Right lung (tissue), 10 donors: Measurements from ENCODE around the gene HIP1R. TPM values are rescaled to one million over a fixed set of nuclear protein-coding genes. Genes with fewer than 3 reads are reported as not detected.
A peak's percentile ranks its signal among the peaks of the same experiment; 100 is the strongest.
"Not testable (repeated sequence)": the region's sequence is repeated elsewhere in the genome, so short reads cannot be mapped to it uniquely, and the experiment has no call there.

Experiments used
- DNase-seq, 2 donors: peaks; one replicate each; pipeline ENCODE4 v3.0.0-alpha.2; 2013
- long read RNA-seq, 8 donors: transcript quantifications; one replicate each; lab custom pipeline, GENCODE V29; 2026
- polyA plus RNA-seq, 5 donors: library from polyadenylated mRNA; unstranded; fragments of 120-200 nt; gene quantifications; one replicate each; pipeline versions ENCODE4 v1.2.1 to v1.2.3, GENCODE V29; 2013; ENCODE audit warnings: inconsistent platforms in 1 of 5, low replicate concordance in 1 of 5; ENCODE audit not compliant: insufficient read length in 5 of 5, insufficient read depth in 1 of 5

HIP1R gene, protein sequence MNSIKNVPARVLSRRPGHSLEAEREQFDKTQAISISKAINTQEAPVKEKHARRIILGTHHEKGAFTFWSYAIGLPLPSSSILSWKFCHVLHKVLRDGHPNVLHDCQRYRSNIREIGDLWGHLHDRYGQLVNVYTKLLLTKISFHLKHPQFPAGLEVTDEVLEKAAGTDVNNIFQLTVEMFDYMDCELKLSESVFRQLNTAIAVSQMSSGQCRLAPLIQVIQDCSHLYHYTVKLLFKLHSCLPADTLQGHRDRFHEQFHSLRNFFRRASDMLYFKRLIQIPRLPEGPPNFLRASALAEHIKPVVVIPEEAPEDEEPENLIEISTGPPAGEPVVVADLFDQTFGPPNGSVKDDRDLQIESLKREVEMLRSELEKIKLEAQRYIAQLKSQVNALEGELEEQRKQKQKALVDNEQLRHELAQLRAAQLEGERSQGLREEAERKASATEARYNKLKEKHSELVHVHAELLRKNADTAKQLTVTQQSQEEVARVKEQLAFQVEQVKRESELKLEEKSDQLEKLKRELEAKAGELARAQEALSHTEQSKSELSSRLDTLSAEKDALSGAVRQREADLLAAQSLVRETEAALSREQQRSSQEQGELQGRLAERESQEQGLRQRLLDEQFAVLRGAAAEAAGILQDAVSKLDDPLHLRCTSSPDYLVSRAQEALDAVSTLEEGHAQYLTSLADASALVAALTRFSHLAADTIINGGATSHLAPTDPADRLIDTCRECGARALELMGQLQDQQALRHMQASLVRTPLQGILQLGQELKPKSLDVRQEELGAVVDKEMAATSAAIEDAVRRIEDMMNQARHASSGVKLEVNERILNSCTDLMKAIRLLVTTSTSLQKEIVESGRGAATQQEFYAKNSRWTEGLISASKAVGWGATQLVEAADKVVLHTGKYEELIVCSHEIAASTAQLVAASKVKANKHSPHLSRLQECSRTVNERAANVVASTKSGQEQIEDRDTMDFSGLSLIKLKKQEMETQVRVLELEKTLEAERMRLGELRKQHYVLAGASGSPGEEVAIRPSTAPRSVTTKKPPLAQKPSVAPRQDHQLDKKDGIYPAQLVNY
- 10 to 100 TPM; 21.6 to 31.7 (median 27.4) TPM for polyA plus RNA-seq
- long read RNA-seq, donor 1, full-length matches to known transcripts: 1 of 1 reads
- long read RNA-seq, donor 1, partial matches to known transcripts: 0 of 1 reads
- long read RNA-seq, donor 1, other reads (novel, unspliced or antisense): 0 of 1 reads
- long read RNA-seq, donor 2, full-length matches to known transcripts: 1 of 1 reads
- long read RNA-seq, donor 2, partial matches to known transcripts: 0 of 1 reads
- long read RNA-seq, donor 2, other reads (novel, unspliced or antisense): 0 of 1 reads
- long read RNA-seq, donor 3: 0 reads
- long read RNA-seq, donor 4, full-length matches to known transcripts: 1 of 1 reads
- long read RNA-seq, donor 4, partial matches to known transcripts: 0 of 1 reads
- long read RNA-seq, donor 4, other reads (novel, unspliced or antisense): 0 of 1 reads
- long read RNA-seq, donor 5, full-length matches to known transcripts: 5 of 5 reads
- long read RNA-seq, donor 5, partial matches to known transcripts: 0 of 5 reads
- long read RNA-seq, donor 5, other reads (novel, unspliced or antisense): 0 of 5 reads
- long read RNA-seq, donor 6, full-length matches to known transcripts: 4 of 4 reads
- long read RNA-seq, donor 6, partial matches to known transcripts: 0 of 4 reads
- long read RNA-seq, donor 6, other reads (novel, unspliced or antisense): 0 of 4 reads
- long read RNA-seq, donor 7, full-length matches to known transcripts: 5 of 5 reads
- long read RNA-seq, donor 7, partial matches to known transcripts: 0 of 5 reads
- long read RNA-seq, donor 7, other reads (novel, unspliced or antisense): 0 of 5 reads
- long read RNA-seq, donor 8, partial matches to known transcripts: 16 of 16 reads
- long read RNA-seq, donor 8, other reads (novel, unspliced or antisense): 0 of 16 reads

DNA sequence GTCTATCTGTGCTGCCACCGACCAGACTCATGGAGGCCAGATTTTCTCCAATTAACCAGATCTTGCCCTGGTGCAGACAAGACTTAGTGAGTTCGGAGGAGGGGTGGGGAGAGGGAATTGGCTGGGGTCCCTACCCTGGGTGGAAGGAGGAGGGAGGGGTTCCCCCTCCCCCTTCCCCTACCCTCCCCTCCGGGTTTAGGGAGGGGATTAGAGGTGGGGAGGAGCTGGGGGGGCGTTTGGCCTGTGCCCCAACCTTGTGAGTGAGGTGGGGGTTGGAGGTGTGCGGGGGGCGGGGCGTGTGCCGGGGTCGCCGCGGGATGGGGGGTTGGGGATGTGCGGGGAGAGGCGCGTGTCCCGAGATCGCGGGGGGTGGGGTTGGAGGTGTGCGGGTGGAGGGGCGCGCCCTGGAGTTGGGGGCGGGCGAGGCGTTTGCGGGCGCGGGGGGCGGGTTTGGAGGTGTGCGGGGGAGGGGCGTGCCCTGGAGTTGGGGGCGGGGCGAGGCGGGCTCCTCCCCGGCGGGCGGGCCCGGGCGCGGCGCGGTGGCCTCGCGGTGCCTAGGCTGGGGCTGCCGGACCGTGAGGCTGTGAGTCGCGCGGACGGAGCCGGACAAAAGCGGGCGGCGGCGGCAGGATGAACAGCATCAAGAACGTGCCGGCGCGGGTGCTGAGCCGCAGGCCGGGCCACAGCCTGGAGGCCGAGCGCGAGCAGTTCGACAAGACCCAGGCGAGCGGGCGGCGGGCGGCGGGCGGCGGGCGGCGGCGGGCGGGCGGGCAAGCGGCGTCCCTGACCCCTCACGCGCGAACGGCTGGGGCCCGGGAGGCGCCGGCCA is at the start of gene HIP1R:
HIP1R (plus strand) TSS at position 537 of the 829 bp plus-strand sequence; CDS start at position 631, 94 bp downstream.
- no peak for DNase-seq

DNA sequence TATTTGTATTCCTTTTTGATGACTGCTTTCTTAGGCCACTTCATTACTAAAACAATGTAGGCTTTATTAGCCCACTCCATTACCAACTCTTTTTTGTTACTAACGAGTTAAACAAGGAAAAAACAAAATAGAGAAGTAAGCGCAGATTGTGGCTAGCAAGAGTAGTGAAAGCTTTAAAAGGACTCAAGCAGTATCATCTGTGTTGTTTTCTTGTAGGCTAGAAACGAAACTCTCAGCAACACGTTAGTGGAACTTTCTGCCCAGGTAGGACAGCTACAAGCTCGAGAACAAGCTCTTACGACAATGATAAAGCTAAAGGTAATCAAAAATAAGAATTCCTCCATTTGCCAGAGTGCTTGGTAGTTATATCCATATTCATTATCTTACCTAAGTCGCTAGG is 49.8 kb upstream of the HIP1R start:
- no peak for DNase-seq

DNA sequence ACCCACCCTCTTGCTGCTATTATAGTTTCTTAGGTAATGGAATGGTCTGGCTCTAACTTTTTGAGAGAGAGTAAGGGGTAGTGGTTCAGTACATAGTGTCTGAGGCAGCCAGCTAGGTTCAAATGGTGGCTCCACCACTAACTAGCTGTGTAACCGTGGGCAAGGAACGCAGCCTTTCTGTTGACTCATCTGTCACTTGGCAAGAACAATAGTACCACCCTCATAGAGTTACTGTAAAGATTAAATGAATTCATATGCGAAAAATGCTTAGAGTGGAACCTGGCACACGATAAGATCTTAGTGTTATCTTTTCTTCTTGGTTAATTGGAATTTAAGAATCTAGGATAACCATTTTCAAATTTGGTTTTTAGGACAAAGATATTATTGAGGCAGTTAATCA is 46.9 kb upstream of the HIP1R start:
- DNase-seq: no peak

DNA sequence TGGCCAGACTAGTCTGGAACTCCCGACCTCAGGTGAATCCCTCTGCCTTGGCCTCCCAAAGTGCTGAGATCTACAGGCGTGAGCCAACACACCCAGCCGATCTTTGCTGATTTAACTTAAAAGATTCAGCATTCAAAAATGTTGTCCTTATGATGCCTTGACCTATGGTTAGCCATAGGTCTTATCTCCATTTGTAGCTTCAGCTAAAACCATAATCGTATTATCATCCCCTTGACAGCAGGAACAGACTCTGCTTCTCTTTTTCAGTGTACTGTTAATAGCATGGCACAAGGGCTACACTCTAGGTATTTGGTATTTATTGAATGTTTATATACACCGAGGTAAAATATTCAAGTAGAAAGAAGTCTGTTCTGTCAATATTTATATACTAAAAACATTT is 45.6 kb upstream of the HIP1R start:
- no peak for DNase-seq

DNA sequence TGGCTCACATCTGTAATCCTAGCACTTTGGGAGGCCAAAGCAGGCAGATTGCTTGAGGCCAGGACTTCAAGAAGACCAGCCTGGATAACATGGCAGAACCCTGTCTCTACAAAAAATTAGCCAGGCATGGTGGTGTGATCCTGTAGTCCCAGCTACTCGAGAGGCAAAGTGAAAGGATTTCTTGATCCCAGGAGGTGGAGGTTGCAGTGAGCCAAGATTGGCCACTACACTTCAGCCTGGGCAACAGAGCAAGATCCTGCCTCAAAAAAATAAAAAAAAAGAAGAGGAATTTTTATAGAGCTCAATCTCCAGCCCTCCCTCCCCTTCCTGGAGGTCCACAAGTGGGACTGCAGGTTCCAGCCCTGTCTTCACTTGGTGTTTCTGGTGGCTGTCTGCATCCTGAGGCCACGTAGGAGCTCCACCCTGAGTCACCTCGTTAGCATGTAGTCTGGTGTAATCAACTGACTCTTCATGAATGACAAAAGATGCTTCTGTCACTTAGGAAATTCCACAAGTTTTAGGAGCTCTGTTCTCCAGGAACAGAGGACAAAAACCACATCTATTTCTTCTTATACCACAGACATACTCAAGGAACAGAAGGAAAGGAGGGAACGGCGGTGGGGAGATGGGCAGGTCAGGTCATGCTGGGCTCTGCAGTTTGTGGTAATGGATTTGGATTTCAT is 44.7 kb upstream of the HIP1R start:
- no peak for DNase-seq

DNA sequence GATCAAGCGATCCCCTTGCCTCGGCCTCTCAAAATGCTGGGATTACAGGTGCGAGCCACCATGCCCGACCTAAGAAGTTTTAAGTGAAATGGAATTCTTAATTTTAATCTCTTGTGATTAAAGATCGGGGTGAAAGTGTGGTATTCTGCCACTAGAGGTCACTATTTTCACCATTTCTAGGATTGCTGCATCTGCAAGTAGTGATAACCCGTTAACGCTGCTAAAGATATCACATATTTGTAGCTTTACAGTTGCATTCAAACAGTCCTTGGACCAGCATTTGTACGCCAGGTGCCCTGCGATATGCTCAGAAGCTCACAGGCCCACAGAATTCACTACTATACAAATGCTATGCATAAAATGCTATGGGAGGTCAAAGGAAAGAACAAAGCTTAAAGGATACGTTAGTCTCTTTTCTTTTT is 41.6 kb upstream of the HIP1R start:
- peak; percentile 17 to 23 for DNase-seq

DNA sequence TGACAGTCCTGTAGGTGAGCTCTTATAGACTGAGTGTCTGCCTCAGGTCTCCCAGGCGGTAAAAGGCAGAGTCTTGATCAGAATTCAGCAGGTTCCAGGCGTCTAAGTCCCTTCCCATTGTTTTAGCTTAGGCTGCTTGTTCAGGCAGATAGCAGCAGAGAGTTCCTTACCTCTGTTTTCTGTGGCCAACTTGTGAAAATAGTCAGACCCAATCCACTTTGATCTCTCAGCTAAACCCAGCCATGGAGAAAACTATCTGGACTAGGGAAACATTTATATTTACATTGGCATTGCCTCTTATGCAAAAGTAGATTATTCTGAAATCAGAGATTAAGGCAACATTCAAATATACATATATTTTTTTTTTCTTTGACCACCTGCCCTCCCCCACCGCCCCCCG is 39.5 kb upstream of the HIP1R start:
- DNase-seq: no peak

DNA sequence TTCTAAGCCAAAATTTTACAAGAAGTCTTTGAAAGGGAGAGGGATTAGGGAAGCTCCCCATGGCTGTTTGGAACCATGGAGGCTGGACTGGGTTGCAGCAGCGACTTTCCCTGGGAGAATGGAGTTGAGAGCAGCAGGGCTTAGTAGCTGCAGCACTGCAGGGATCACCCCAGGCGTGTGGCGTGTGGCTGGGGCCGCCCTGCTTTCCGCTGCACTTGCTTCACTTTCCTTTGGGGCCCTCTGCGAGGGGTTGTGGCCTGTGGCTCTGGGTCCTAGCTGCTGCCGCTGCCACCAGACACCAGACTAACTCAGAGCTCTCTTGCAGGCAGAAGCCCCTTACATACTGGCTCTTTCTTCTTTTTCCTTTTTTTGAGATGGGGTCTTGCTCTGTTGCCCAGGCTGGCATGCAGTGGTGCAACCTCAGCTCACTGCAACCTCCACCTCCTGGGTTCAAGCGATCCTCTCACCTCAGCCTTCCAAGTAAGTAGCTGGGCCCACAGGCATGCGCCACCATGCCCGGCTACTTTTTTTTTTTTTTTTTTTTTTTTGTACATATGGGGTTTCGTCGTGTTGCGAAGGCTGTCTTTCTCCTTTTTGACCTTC is 35.5 kb upstream of the HIP1R start:
- DNase-seq: no peak

DNA sequence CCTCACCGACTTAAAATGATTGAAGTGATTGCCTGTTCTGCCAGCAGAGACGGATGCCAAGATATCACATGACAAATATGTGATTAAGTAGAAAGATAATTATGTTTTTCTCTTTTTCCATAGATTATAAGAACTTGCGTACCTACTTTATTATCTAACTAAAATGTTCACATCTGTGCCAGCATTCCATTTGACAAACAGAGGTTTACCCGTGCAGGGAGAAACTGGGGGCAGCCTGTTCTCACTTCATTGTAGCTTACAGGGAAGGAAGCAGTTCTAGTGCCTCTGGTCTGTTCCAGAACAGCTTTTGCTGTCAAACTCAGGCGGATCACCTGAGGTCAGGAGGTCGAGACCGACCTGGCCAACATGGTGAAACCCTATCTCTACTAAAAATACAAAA is 31.3 kb upstream of the HIP1R start:
- no peak for DNase-seq

DNA sequence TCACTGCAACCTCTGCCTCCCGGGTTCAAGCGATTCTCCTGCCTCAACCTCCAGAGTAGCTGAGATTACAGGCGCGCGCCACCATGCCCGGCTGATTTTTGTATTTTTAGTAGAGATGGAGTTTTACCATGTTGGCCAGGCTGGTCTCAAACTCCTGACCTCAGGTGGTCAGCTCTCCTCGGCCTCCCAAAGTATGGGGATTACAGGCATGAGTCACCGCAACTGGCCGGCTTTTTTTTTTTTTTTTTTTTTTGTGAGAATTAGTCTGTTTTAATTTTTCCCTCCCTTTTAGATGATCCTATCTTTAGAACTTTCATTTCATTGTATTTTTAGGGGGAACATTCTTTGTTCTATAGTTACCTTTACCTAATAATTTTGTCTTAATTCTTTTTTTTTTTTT is 30.3 kb upstream of the HIP1R start:
- not testable (repeated sequence) for DNase-seq

DNA sequence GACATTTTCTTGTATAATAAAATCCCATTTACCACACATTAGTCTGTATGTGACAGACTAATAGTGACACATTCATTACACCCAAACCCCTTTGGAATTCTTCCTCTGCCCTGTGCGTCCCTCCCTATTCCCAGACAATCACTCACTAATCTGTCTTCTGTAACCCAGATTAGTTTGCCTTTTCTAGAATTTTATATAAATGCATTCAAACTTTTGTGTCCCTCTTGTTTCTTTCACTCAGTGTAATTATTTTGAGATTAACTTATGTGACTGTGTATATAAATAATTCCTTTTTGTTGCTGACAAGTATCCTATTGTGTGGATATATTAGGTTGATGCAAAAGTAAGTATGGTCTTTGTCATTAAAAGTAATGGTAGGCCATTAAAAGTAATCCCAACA is 27.6 kb upstream of the HIP1R start:
- DNase-seq: no peak

DNA sequence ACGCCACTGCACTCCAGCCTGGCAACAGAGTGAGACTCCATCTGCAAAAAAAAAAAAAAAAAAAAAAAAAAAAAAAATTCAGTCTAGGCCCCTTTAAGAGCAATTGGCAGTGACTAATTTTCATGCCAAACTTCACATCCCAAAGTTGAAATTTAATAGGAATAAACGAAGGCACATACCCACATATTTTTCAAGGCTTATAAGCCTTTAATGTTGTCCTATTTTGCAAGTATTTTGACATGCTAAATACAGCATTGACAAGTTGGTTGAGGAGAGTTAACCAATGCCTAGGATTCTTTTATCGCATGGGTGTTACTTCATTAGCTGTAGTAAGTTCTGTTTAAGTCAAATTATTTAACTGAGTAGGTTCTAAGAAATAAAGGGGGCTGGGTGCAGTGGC is 23.5 kb upstream of the HIP1R start:
- no peak for DNase-seq

DNA sequence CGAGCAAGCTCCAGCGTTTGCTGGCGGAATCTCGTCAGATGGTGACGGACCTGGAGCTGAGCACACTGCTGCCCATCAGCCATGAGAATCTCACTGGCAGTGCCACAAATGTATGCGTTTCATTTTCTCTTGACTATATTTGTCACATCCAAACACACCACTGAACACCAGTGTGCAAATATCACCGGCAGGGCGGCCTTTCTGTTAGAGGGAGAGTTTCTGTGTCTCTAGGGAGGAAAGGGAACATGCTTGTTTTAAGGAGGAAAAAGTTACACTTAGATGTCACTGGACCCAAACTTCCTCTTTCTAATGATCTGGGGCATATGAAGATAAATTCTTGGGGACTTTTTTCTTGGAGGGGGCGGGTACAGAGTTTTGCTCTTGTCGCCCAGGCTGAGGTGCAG is 21.9 kb upstream of the HIP1R start:
- no peak for DNase-seq

DNA sequence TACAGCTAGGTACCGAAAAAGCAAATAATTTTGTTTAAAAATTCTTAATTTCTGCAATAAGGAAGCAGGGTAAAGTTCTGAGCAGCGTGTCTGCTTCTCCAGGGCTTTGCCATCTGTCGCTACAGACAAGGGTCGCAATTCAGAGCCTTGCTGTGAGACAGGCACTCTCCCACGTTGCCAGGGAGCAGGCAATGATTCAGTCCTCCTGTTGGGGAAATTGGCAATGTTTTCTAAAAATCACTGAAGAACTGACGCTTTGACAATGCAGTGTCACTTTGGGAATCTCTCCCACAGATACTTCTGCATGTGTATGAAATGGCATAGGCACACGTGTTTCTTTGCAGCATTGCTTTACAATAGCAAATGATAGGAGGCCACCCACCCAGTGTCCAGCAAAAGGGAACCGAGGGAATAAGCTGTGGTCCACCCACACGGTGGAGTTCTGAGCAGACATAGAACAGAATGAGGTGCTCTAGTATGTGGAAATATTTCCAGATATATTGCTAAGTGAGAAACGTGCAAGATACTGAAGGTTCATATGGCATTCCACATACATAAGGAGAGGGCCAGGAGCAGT is 16.0 kb upstream of the HIP1R start:
- no peak for DNase-seq

DNA sequence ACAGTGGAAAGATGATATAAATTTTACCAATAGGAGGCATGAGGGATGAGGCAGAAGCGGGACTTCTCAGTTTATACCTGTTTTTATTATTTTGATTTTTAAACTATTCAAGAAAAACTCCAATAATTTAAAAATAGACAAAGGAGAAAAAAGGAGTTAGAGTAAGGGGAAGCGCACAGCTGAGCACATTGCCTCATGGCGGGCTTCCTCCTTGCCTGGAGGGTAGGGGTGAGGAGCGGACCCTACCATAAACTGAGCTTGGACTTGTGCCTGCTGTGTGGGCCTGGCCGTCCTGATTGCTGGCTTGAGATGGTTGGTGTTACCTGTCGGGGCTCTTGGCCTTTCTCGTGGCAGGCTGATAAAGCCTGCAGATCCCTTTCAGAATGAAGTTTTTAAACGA is 15.1 kb upstream of the HIP1R start:
- no peak for DNase-seq

DNA sequence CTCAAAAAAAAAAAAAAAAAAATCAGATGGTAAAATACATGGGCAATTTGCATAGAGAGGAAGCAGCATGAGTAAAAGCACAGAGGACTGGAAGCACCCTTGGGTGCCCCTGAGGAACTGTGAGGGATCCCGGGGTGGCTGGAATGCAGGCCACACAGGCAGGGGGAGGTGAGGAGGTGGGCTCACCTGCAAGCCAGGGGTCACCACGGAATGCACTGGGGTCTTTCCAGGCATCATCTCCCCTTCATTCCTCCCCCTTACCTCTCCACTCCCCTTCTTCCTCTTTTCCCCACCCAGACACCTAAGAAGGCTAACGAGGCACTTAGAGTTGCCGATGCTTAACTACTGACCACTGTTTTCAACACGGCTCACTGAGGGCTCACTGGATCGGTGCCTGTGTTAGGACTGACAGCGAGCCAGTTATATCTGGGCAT is 14.4 kb upstream of the HIP1R start:
- no peak for DNase-seq

DNA sequence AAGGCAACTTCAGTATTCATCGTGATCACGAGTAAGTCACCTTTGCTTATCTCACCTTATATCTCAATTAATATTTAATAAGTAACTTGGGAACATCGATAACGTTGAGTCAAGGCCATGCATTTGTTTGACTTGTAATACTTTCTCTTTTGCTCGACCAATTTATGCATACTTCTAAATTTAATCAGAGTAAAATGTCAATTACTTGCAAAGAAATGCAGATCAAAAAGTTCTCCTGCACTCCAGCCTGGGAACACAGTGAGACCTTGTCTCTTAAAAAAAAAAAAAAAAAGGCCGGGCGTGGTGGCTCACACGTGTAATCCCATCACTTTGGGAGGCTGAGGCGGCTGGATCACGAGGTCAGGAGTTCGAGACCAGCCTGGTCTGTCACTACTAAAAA is 11.8 kb upstream of the HIP1R start:
- no peak for DNase-seq
